HCT116 (cell line): ENCODE data around the gene FCHO1. TPM values are rescaled to one million over a fixed set of nuclear protein-coding genes. Genes with fewer than 3 reads are reported as not detected.

ENCODE experiments used
- ATAC-seq: fragments of 200-7000 bp; cut with Tn5 transposase; 2 replicates; pipeline ENCODE4 v1.9.1; 2020; ENCODE audit warnings: mild to moderate bottlenecking, moderate library complexity
- BruUV-seq: library from RNA; stranded (reverse); fragments of 400-500 nt; replicated peaks from 2 replicates; lab custom pipeline; 2021; lab: Mats Ljungman, UMichigan
- CTCF ChIA-PET: fragments of 300-600 bp; sonication (Branson Sonifier 250); formaldehyde crosslinking; loops from one replicate; lab custom pipeline; 2021; ENCODE audit warnings: antibody characterized with exemption; lab: Charles Lee
- POLR2A ChIA-PET: fragments of 300-600, 350-600 bp; sonication (Branson Sonifier 250); formaldehyde crosslinking; loops from one replicate; lab custom pipeline; 2021; ENCODE audit warnings: antibody characterized with exemption; lab: Charles Lee
- RAD21 ChIA-PET, 2 experiments: fragments of 300-600 bp; sonication (Branson Sonifier 250); formaldehyde crosslinking; loops; one replicate each; lab custom pipeline; 2023; ENCODE audit warnings: low total read pairs in 2 of 2; ENCODE audit not compliant: uncharacterized antibody in 2 of 2, unreplicated experiment in 2 of 2, low non-redundant PET in 1 of 2; lab: Charles Lee
- DNase-seq: peaks from one replicate; pipeline ENCODE4 v3.0.0-alpha.2; 2010; ENCODE audit warnings: low read depth, low spot score
- H2AFZ ChIP-seq: fragments of 200-600 bp; shearing (Covaris generic), sonication (generic); 2 replicates; pipeline ENCODE4 v1.6.1; 2017; ENCODE audit warnings: low read depth, mixed run types, mixed read lengths, antibody characterized with exemption, low read length; ENCODE audit not compliant: poor library complexity, severe bottlenecking
- H3K27ac ChIP-seq: 2 replicates; pipeline ENCODE4 v1.5.1; 2012; ENCODE audit warnings: low read depth, low read length
- H3K27me3 ChIP-seq: fragments of 200-600 bp; sonication (generic); 2 replicates; pipeline ENCODE4 v1.6.1; 2016; ENCODE audit warnings: mixed run types, low read length, mixed read lengths; ENCODE audit not compliant: insufficient read depth
- H3K36me3 ChIP-seq, 2 experiments: fragments of 200-500 bp in 1 of 2; fragments of 200-600 bp in 1 of 2; sonication (Bioruptor generic) in 1 of 2; sonication (generic) in 1 of 2; 2 replicates each; pipeline versions ENCODE4 v1.5.1 to v1.6.1; 2014 to 2016; ENCODE audit warnings: low read length in 2 of 2, inconsistent platforms in 1 of 2, mixed read lengths in 1 of 2, mixed run types in 1 of 2; ENCODE audit not compliant: insufficient read depth in 2 of 2, control insufficient read depth in 1 of 2
- H3K4me1 ChIP-seq, 2 experiments: fragments of 200-600 bp in 1 of 2; sonication (generic) in 1 of 2; 2 replicates each; pipeline versions ENCODE4 v1.5.1 to v1.6.1; 2012 to 2017; ENCODE audit warnings: low read length in 2 of 2, inconsistent platforms in 1 of 2, mild to moderate bottlenecking in 1 of 2, mixed read lengths in 1 of 2, mixed run types in 1 of 2, moderate library complexity in 1 of 2; ENCODE audit not compliant: insufficient read depth in 2 of 2, control insufficient read depth in 1 of 2
- H3K4me2 ChIP-seq: fragments of 200-600 bp; sonication (generic); 2 replicates; pipeline ENCODE4 v1.6.1; 2017; ENCODE audit warnings: mixed run types, low read length, mixed read lengths
- H3K4me3 ChIP-seq, 2 experiments: fragments of 200-600 bp in 1 of 2; sonication (generic) in 1 of 2; replicated peaks in 1 of 2; 2 replicates each; pipeline ENCODE4 v1.5.1; 2011 to 2016; ENCODE audit warnings: low read length in 2 of 2, control low read depth in 1 of 2, low read depth in 1 of 2, mild to moderate bottlenecking in 1 of 2, mixed read lengths in 1 of 2, mixed run types in 1 of 2
- H3K79me2 ChIP-seq: fragments of 200-600 bp; sonication (generic); 2 replicates; pipeline ENCODE4 v1.6.1; 2017; ENCODE audit warnings: mild to moderate bottlenecking, mixed run types, low read length, moderate library complexity, mixed read lengths; ENCODE audit not compliant: insufficient read depth
- H3K9ac ChIP-seq: fragments of 200-600 bp; sonication (generic); 2 replicates; pipeline ENCODE4 v1.6.1; 2016; ENCODE audit warnings: low read length, mixed read lengths
- H3K9me2 ChIP-seq: fragments of 200-600 bp; sonication (generic), shearing (Covaris generic); 2 replicates; pipeline ENCODE4 v1.6.1; 2017; ENCODE audit warnings: mixed run types, mild to moderate bottlenecking, moderate library complexity; ENCODE audit not compliant: insufficient read depth
- H3K9me3 ChIP-seq, 2 experiments: fragments of 200-500 bp in 1 of 2; fragments of 200-600 bp in 1 of 2; sonication (Bioruptor generic) in 1 of 2; sonication (generic) in 1 of 2; 2 replicates each; pipeline ENCODE4 v1.6.1; 2014 to 2017; ENCODE audit warnings: low read length in 2 of 2, mixed read lengths in 2 of 2, inconsistent platforms in 1 of 2, low read depth in 1 of 2, mild to moderate bottlenecking in 1 of 2, mixed run types in 1 of 2, moderate library complexity in 1 of 2; ENCODE audit not compliant: control insufficient read depth in 1 of 2, insufficient read depth in 1 of 2
- H4K20me1 ChIP-seq: fragments of 200-600 bp; sonication (generic), shearing (Covaris generic); 2 replicates; pipeline ENCODE4 v1.6.1; 2017; ENCODE audit warnings: mixed run types, mild to moderate bottlenecking, moderate library complexity; ENCODE audit not compliant: insufficient read depth
- CBX3 ChIP-seq: IDR thresholded peaks from 2 replicates; pipeline ENCODE4 v1.6.1; 2012; ENCODE audit warnings: low read depth
- EZH2phosphoT487 ChIP-seq: fragments of 200-600 bp; IDR thresholded peaks from 2 replicates; pipeline ENCODE4 v1.6.1; 2018; ENCODE audit warnings: antibody characterized with exemption, borderline replicate concordance
- FOSL1 ChIP-seq: IDR thresholded peaks from 2 replicates; pipeline ENCODE4 v1.6.1; 2012; ENCODE audit warnings: low read depth
- POLR2A ChIP-seq: IDR thresholded peaks from 2 replicates; pipeline ENCODE4 v1.7.0; 2011; ENCODE audit warnings: borderline replicate concordance; ENCODE audit not compliant: insufficient read depth, insufficient read length; ENCODE audit errors: extremely low read depth
- POLR2AphosphoS5 ChIP-seq: IDR thresholded peaks from 2 replicates; pipeline ENCODE4 v1.6.1; 2011; ENCODE audit warnings: mild to moderate bottlenecking, low read depth, low read length, moderate library complexity
- SRF ChIP-seq: IDR thresholded peaks from 2 replicates; pipeline ENCODE4 v1.6.1; 2012; ENCODE audit warnings: low read depth
- TCF7L2 ChIP-seq: IDR thresholded peaks from 2 replicates; pipeline ENCODE4 v1.7.0; 2011; ENCODE audit warnings: borderline replicate concordance, inconsistent platforms; ENCODE audit not compliant: insufficient read depth, insufficient read length; ENCODE audit errors: extremely low read depth
- intact Hi-C: fragments of 100-400 bp; cut with micrococcal nuclease; formaldehyde crosslinking; loops from 2 replicates; pipeline ENCODE4 v1.10.0; 2022
- total RNA-seq: library from RNA; stranded (reverse); gene quantifications from one replicate; pipeline ENCODE4 v1.2.1, GENCODE V29; 2021; ENCODE audit not compliant: unreplicated experiment
- TF ChIP-seq, protein P1 (sequence below): IDR thresholded peaks from 2 replicates; pipeline ENCODE4 v1.6.1; 2011; ENCODE audit warnings: mild to moderate bottlenecking, low read length, moderate library complexity; ENCODE audit not compliant: insufficient replicate concordance; ENCODE audit errors: extremely low read depth
- TF ChIP-seq, protein P2 (sequence below): IDR thresholded peaks from 2 replicates; pipeline ENCODE4 v1.6.1; 2012; ENCODE audit warnings: low read depth

The FCHO1 gene
- total RNA-seq, 1 experiment from 2014 or later = 28.1 TPM

DNA sequence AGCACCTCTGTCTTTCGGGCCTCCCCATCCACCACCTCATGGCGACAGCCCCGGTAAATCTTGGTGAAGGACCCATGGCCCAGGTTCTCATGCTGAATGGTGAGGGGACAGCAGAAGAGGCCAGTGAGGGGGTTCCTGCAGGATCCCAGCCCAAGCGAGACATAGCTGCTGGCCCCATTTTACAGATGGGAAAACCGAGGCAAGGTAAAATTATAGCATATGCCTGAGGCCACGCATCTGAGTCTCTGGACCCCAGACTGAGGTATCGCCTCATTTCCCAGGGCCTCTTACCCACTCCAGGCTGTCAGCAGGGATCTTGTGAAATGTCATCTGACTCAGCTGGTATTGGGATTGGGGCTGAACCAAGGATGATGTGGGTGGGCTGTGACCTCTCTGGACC lies 86.7 kb downstream of the FCHO1 start:
- no peak for ATAC-seq
- intact Hi-C loops = no loop called here
- DNase-seq = no peak
- RAD21 ChIA-PET = interaction anchor here in 1 of 2 experiments (0.6 kb wide), 1 partner anchor 71 kb away, joined by 3 read pairs; no protein-coding TSS in a partner anchor
- TF ChIP-seq, protein P1, sequence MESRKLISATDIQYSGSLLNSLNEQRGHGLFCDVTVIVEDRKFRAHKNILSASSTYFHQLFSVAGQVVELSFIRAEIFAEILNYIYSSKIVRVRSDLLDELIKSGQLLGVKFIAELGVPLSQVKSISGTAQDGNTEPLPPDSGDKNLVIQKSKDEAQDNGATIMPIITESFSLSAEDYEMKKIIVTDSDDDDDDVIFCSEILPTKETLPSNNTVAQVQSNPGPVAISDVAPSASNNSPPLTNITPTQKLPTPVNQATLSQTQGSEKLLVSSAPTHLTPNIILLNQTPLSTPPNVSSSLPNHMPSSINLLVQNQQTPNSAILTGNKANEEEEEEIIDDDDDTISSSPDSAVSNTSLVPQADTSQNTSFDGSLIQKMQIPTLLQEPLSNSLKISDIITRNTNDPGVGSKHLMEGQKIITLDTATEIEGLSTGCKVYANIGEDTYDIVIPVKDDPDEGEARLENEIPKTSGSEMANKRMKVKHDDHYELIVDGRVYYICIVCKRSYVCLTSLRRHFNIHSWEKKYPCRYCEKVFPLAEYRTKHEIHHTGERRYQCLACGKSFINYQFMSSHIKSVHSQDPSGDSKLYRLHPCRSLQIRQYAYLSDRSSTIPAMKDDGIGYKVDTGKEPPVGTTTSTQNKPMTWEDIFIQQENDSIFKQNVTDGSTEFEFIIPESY = no peak
- TF ChIP-seq TCF7L2 (no peak), SRF (no peak), FOSL1 (no peak), EZH2phosphoT487 (no peak), POLR2AphosphoS5 (no peak), CBX3 (no peak), POLR2A (no peak)
- TF ChIP-seq, protein P2, sequence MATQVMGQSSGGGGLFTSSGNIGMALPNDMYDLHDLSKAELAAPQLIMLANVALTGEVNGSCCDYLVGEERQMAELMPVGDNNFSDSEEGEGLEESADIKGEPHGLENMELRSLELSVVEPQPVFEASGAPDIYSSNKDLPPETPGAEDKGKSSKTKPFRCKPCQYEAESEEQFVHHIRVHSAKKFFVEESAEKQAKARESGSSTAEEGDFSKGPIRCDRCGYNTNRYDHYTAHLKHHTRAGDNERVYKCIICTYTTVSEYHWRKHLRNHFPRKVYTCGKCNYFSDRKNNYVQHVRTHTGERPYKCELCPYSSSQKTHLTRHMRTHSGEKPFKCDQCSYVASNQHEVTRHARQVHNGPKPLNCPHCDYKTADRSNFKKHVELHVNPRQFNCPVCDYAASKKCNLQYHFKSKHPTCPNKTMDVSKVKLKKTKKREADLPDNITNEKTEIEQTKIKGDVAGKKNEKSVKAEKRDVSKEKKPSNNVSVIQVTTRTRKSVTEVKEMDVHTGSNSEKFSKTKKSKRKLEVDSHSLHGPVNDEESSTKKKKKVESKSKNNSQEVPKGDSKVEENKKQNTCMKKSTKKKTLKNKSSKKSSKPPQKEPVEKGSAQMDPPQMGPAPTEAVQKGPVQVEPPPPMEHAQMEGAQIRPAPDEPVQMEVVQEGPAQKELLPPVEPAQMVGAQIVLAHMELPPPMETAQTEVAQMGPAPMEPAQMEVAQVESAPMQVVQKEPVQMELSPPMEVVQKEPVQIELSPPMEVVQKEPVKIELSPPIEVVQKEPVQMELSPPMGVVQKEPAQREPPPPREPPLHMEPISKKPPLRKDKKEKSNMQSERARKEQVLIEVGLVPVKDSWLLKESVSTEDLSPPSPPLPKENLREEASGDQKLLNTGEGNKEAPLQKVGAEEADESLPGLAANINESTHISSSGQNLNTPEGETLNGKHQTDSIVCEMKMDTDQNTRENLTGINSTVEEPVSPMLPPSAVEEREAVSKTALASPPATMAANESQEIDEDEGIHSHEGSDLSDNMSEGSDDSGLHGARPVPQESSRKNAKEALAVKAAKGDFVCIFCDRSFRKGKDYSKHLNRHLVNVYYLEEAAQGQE = no peak
- TF ChIP-seq, all 23 proteins: peak for 0
- Histone ChIP-seq H3K36me3 (no peaks in the 10 kb centered on the region), H3K9me2 (no peaks in the 10 kb centered on the region), H3K79me2 (peaks cover 7% of the 10 kb centered on the region), H3K4me3 (no peak overlapping the region), H2AFZ (no peak overlapping the region), H3K4me2 (no peak overlapping the region), H3K4me1 (peaks cover 9 to 36% of the 10 kb centered on the region in 2 experiments; a peak in 3 of 4 replicates), H3K27me3 (no peaks in the 10 kb centered on the region), H3K9ac (no peak overlapping the region), H4K20me1 (no peaks in the 10 kb centered on the region), H3K27ac (no peak overlapping the region), H3K9me3 (no peaks in the 10 kb centered on the region)
- BruUV-seq = no TSS peak
- POLR2A ChIA-PET = interaction anchor here (0.8 kb wide), 1 partner anchor 21 kb away, joined by 3 read pairs; the partner anchor contains the start of gene RPL18A
- CTCF ChIA-PET = no interaction called here

Other genes starting within 250 kb of the FCHO1 start
- 68.5 TPM for gene PGLS, start 239.8 kb upstream of the FCHO1 start, total RNA-seq
- gene COLGALT1, start 195.8 kb upstream of the FCHO1 start, total RNA-seq = 86.0 TPM
- 29.0 TPM for gene UNC13A, start 63.1 kb upstream of the FCHO1 start, total RNA-seq
- 80.8 TPM for gene MAP1S, start 32.0 kb upstream of the FCHO1 start, total RNA-seq
- gene B3GNT3, start 43.7 kb downstream of the FCHO1 start, total RNA-seq = 22.2 TPM
- 0.96 TPM for gene INSL3, start 70.0 kb downstream of the FCHO1 start, total RNA-seq
- 5.7 TPM for gene JAK3, start 96.5 kb downstream of the FCHO1 start, total RNA-seq
- gene RPL18A, start 108.4 kb downstream of the FCHO1 start, total RNA-seq = 3,525 TPM
- 0.59 TPM for gene SLC5A5, start 120.5 kb downstream of the FCHO1 start, total RNA-seq
- gene CCDC124, start 181.5 kb downstream of the FCHO1 start, total RNA-seq = 177 TPM
- 0.61 TPM for gene KCNN1, start 215.6 kb downstream of the FCHO1 start, total RNA-seq